Stimulated activated CD4-positive, alpha-beta T cell treated with anti-CD3 and anti-CD28 coated beads, Interleukin-2, amount 100 ng/mL, for 4 hours (primary cell): ENCODE measurements around the gene PHF11.

Source experiments
- DNase-seq: peaks from one replicate; pipeline ENCODE4 v3.0.0-alpha.2; 2020; ENCODE audit warnings: low read depth

Gene PHF11

DNA sequence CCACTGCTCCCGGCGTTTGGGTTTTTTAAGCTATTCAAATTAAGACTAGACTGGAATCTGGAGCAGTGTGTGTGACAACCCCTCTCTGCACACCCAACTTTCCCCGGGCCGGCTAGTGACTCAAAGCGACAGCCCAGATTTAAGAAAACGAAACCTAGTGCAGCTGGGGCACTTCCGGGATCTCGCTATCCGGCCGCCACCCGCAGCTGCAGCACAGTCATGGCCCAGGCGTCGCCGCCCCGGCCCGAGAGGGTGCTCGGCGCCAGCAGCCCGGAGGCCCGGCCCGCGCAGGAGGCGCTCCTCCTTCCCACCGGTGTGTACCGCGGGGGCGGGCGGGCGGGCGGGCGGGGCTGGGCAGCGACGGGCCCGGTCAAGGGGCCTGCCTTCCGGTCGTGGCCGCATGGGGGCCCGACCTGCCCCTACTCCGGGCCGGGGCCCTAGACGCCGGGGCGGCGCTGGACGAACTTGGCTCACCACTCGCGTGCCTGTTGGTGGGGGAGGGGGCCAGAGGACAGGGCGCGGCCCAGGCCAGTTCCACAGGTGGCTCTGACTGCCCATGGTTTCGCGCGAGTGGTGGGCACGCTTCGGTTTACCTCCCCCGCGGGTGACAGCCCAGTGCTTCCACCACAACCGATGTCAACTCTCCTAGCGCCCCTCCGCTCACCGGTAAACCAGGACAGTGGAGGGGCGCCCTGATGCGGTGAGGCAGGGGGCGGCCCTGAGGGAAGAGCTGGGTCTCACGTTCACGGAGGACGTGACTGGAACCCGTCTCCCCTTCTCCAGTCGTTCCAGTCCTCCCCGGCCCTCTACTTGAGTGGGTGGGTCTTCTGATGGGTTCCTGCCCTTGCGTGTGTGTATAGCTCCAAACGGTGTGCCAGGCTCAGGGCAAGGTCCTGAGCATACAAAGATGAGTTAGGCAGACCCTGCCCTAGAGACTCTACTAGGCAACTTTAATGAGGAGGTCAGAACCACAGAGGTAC lies at the start of gene PHF11:
TSS of gene PHF11 (plus strand) at position 171 of the 980 bp plus-strand sequence. CDS start at position 220, 49 bp downstream.
- DNase-seq, result peak; percentile 88

DNA sequence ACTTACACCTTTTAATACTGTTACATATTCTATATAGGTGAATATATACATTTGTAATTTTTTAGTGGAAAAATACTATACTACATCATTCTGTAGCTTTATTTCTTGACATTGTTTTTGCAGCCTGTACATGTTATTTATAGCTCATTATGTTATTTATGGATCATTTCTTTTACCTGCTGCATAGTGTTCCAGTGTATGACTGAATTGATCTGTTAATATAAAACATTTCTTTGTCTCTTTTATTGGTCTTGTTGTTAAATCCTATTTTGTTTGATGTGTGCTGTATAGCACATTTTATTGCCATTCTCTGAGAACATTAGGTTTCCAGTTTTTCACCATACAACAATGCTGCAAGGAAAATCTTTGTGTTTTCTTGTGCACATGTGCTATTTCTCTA lies 49.3 kb upstream of the PHF11 start:
- DNase-seq, result no peak

GRCh38 chr13:49448753-49449152 lies 47.0 kb upstream of the PHF11 start:
- no peak for DNase-seq

GRCh38 chr13:49450105-49450819 lies 45.5 kb upstream of the PHF11 start:
- DNase-seq, result no peak

DNA sequence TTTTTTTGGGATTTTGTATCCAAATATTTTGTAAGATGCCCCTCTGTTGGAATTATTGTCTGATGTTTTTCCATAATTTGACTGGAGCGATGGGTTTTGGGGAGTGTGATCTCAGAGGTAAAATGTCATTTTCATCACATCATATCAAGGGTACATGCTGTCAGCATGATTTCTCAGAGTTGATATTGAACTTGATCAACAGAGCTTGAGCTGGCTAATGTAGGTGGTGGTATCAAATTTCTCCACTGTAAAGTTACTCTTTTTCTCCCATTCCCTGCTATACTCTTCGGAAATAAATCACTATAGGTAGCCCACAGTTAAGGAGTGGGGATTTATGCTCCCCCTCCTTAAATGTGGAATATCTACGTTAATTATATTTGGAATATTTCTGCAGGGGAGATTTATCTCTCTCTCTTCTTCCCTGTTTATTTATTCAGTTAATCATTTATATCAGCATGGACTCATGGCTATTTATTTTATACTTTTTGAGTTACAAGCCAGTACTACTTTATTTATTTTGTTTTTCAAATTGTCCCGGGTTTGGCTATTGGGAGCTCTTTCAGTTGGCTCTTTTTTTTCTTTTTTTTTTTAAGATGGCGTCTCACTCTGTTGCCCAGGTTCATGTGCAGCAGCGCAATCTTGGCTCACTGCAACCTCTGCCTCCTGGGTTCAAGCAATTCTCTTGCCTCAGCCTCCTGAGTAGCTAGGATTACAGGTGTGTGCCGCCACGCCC lies 42.9 kb upstream of the PHF11 start:
- DNase-seq, result no peak

- DNase-seq, result no peak
Observed at GRCh38 chr13:49453465-49453864, 42.3 kb upstream of the PHF11 start.

- DNase-seq, result no peak
Observed at GRCh38 chr13:49454388-49455006, 41.3 kb upstream of the PHF11 start.

- DNase-seq, result no peak
Observed at GRCh38 chr13:49455007-49455398, 40.8 kb upstream of the PHF11 start.

GRCh38 chr13:49456156-49456555 lies 39.6 kb upstream of the PHF11 start:
- no peak for DNase-seq

DNA sequence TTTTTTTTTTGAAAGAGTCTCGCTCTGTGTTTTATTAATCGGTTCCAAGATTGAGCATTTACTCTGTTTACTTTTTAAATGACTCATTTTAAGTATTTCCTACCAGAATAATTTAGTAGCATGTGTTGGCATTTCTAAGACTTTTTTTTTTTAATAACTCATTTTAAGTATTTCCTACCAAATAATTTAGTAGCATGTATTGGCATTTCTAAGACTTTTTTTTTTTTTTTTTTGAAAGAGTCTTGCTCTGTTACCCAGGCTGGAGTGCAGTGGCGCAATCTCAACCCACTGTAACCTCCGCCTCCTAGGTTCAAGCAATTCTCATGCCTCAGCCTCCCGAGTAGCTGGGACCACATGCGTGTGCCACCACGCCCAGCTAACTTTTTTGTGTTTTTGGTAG lies 38.5 kb upstream of the PHF11 start:
- DNase-seq, result no peak

GRCh38 chr13:49459580-49459979 lies 36.2 kb upstream of the PHF11 start:
- DNase-seq, result no peak

DNA sequence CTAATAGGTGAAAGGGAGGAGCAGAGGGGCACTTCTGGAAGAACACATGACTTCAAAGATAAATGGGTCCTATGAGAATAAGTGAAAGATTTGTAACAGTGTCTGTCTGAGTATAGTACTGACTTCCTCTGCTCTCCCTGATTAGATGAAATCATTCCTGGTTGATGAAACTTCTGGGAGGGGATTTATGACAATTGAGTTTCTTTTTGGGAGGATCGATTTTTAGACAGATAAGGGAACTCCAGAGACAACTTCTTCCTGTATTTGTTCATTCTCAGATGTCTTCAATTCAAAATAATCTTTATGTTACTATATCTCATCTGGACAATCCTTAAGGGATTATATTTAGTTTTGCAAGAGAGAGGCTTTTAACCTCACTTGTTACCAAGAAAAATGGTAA lies 31.7 kb upstream of the PHF11 start:
- no peak for DNase-seq

- no peak for DNase-seq
Observed at GRCh38 chr13:49464621-49465325, 31.0 kb upstream of the PHF11 start.

GRCh38 chr13:49466292-49466838 lies 29.4 kb upstream of the PHF11 start:
- DNase-seq, result no peak

- DNase-seq, result no peak
Observed at GRCh38 chr13:49472186-49472585, 23.6 kb upstream of the PHF11 start.

GRCh38 chr13:49476529-49476928 lies 19.2 kb upstream of the PHF11 start:
- no peak for DNase-seq

- no peak for DNase-seq
Observed at GRCh38 chr13:49481788-49482187, 14.0 kb upstream of the PHF11 start.

- no peak for DNase-seq
Observed at GRCh38 chr13:49488563-49488962, 7.2 kb upstream of the PHF11 start.

GRCh38 chr13:49494645-49495044 lies 1.1 kb upstream of the PHF11 start:
- DNase-seq, result no peak

DNA sequence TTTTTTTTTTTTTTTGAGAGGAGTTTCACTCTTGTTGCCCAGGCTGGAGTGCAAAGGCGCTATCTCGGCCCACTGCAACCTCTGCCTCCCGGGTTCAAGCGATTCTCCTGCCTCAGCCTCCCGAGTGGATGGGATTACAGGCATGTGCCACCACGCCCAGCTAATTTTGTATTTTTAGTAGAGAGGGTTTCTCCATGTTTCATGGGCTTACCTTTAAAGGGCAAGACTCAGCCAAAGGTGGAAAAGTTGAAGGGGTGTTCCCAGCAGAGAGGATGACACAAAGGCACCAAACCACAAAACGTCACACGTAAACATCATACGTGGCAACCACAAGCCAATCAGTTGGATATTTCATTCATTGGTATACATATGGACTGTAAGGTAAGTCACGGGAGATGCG lies 1.1 kb downstream of the PHF11 start:
- DNase-seq, result peak; percentile 65

GRCh38 chr13:49497272-49497671 lies 1.5 kb downstream of the PHF11 start:
- DNase-seq, result no peak
